Loucy (cell line): ENCODE data around the gene ANAPC4.

Source experiments
- EZH2phosphoT487 ChIP-seq: fragments of 200-600 bp; IDR thresholded peaks from 2 replicates; pipeline ENCODE4 v1.6.1; 2018; ENCODE audit warnings: antibody characterized with exemption, mild to moderate bottlenecking, moderate library complexity, borderline replicate concordance
- TF ChIP-seq, protein P1 (sequence below): fragments of 200-600 bp; sonication (generic); conservative IDR thresholded peaks from 2 replicates; pipeline ENCODE4 v1.5.1; 2014; ENCODE audit warnings: mild to moderate bottlenecking, antibody characterized with exemption, low read length

- TF ChIP-seq, protein P1, sequence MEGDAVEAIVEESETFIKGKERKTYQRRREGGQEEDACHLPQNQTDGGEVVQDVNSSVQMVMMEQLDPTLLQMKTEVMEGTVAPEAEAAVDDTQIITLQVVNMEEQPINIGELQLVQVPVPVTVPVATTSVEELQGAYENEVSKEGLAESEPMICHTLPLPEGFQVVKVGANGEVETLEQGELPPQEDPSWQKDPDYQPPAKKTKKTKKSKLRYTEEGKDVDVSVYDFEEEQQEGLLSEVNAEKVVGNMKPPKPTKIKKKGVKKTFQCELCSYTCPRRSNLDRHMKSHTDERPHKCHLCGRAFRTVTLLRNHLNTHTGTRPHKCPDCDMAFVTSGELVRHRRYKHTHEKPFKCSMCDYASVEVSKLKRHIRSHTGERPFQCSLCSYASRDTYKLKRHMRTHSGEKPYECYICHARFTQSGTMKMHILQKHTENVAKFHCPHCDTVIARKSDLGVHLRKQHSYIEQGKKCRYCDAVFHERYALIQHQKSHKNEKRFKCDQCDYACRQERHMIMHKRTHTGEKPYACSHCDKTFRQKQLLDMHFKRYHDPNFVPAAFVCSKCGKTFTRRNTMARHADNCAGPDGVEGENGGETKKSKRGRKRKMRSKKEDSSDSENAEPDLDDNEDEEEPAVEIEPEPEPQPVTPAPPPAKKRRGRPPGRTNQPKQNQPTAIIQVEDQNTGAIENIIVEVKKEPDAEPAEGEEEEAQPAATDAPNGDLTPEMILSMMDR = no peak
- no peak for TF ChIP-seq EZH2phosphoT487
Observed at GRCh38 chr4:25442863-25443307, 65.8 kb downstream of the ANAPC4 start.
